ENCODE measurements around the gene GPD1. TPM values are rescaled to one million over a fixed set of nuclear protein-coding genes. Genes with fewer than 3 reads are reported as not detected.

Gene GPD1
- total RNA-seq (2022) = 1.5 and 1.9 TPM in 2 replicates
- Bru-seq, nascent RNA = percentile 30 among the genes with signal in this experiment
- percentile 32 among the genes with signal in this experiment for BruChase-seq, experiment 1, labeled RNA remaining after a 2-hour chase
- percentile 35 among the genes with signal in this experiment for BruChase-seq, experiment 2, labeled RNA remaining after a 6-hour chase
- long read RNA-seq, partial matches to known transcripts = 1 of 9 reads
- long read RNA-seq, other reads (novel, unspliced or antisense) = 6 of 9 reads

DNA sequence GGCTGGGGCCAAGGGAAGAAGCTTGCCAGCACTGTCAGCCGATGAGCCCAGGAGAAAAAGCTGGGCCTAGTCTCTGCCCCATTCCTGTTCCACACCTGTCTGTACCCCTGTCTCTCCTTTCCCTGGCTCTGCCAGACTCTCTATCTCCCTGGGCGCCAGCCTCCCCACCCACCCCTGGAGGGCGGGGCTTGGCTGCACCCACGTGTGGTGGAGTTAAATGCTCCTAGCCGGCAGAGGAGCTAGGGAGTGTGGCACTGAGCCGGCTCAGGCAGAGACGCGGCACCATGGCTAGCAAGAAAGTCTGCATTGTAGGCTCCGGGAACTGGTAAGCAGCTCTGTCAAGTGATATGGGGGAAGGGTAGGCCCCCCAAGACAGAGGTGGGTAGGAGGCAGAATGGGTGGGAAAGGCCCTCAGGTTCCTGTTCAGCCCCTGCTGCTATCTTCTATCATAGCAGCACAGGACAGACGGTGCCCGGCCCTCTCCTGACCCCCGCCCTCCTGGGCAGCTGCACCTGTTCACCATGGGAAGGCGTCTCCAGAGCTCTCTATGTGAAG, at the start of gene GPD1:
Gene GPD1, plus strand, starts transcription at position 242 of the 555 bp plus-strand sequence. Its CDS starts 43 bp downstream, at position 285.
- POLR2A ChIA-PET = interaction anchor here (0.6 to 0.7 kb wide), 2 partner anchors 27 to 33 kb away, joined by 3 to 7 read pairs; no protein-coding TSS in a partner anchor
- BruUV-seq (replicated peaks) = no TSS peak
- TF ChIP-seq, protein P1, sequence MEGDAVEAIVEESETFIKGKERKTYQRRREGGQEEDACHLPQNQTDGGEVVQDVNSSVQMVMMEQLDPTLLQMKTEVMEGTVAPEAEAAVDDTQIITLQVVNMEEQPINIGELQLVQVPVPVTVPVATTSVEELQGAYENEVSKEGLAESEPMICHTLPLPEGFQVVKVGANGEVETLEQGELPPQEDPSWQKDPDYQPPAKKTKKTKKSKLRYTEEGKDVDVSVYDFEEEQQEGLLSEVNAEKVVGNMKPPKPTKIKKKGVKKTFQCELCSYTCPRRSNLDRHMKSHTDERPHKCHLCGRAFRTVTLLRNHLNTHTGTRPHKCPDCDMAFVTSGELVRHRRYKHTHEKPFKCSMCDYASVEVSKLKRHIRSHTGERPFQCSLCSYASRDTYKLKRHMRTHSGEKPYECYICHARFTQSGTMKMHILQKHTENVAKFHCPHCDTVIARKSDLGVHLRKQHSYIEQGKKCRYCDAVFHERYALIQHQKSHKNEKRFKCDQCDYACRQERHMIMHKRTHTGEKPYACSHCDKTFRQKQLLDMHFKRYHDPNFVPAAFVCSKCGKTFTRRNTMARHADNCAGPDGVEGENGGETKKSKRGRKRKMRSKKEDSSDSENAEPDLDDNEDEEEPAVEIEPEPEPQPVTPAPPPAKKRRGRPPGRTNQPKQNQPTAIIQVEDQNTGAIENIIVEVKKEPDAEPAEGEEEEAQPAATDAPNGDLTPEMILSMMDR (IDR thresholded peaks at IDR 0.05; ENCODE audit: insufficient read depth in 1 of 2, low read depth in 1 of 2, low read length in 1 of 2, severe bottlenecking in 1 of 2, unreplicated experiment in 1 of 2) = no peak
- H3K9me3 ChIP-seq = no peaks in the 10 kb centered on the region
- peaks cover 30% of the 10 kb centered on the region for H3K4me1 ChIP-seq
- intact Hi-C loops (cut with micrococcal nuclease; ENCODE audit: unreplicated experiment) = no loop called here
- Mint-ChIP-seq H3K9me3 (ENCODE audit: unreplicated experiment) (no peaks in the 10 kb centered on the region), H3K27me3 (ENCODE audit: insufficient read depth, unreplicated experiment) (no peaks in the 10 kb centered on the region), H3K27ac (ENCODE audit: unreplicated experiment) (peak within 1 kb of the TSS; percentile 35), H3K4me1 (ENCODE audit: low read depth, unreplicated experiment) (peaks cover 19% of the 10 kb centered on the region), H3K4me3 (ENCODE audit: unreplicated experiment) (no peak within 1 kb of the TSS), H3K36me3 (ENCODE audit: insufficient read depth, unreplicated experiment) (peaks cover 35% of the 10 kb centered on the region)
- no peaks in the 10 kb centered on the region for H3K27me3 ChIP-seq (replicated peaks; ENCODE audit: control insufficient read depth, insufficient read depth, low read length)
- H3K36me3 ChIP-seq (ENCODE audit: control insufficient read depth, insufficient read depth, low read length) = peaks cover 7% of the 10 kb centered on the region; the same call in 1 of the 2 replicates
- no peak for DNase-seq
- CTCF ChIA-PET = interaction anchor here (0.6 to 1.3 kb wide), 5 partner anchors 8 to 137 kb away, joined by 3 to 11 read pairs (median 4); partner anchors contain the start of gene COX14
- H3K4me3 ChIP-seq (ENCODE audit: low read depth, low read length) = no peak within 1 kb of the TSS

DNA sequence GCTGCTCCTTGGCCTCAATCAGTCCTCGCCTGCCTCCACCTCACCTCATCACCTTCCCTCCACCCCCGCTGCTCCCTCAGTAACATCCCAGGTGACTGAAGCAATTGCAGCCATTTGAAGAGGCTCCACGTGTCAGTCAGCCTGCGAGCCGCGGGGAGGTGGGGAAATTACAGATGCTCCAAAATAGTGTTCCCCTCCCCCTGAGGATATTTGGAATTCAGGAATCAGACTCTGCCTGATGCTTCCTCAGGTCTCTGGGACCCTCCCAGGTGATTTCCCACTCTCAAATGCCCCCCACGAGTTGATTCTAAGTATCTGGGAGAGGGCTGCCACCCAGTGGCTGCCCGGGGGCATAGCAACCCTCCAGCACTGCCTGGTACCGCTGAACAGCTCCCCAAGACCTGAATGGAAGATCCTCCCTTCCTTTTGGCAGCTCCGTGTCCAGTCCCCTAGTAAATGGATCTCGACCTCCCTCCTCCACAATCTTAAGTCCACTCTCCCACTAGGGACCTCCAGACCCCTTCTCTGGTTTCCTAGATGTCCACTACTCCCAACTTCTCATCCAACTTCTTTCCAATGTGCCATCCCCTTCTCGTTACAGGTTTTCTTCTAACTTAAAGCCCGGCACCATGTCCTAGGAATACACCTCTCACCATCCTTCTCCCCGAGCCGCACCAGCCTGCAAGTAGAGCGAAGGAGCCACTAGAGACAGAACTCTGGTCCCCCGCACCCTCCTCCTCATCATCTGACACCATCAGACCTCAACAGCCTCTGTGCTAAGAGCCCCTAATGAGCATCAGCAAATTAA, 47.8 kb upstream of the GPD1 start:
- ChIA-PET CTCF (interaction anchor here (0.6 to 3.2 kb wide), 30 partner anchors 10 to 227 kb away, joined by 3 to 43 read pairs (median 4); partner anchors contain the start of genes AQP6, CERS5, COX14 and NCKAP5L), POLR2A (interaction anchor here (0.5 to 1.2 kb wide), 3 partner anchors 27 to 1346 kb away, joined by 3 read pairs; partner anchors contain the start of gene RACGAP1)
- Histone ChIP-seq H3K27me3 (replicated peaks; ENCODE audit: control insufficient read depth, insufficient read depth, low read length) (no peaks in the 10 kb centered on the region), H3K36me3 (ENCODE audit: control insufficient read depth, insufficient read depth, low read length) (no peaks in the 10 kb centered on the region), H3K4me3 (ENCODE audit: low read depth, low read length) (peak overlapping the region; percentile 20), H3K4me1 (peaks cover 22% of the 10 kb centered on the region), H3K9me3 (no peaks in the 10 kb centered on the region)
- Mint-ChIP-seq H3K4me1 (ENCODE audit: low read depth, unreplicated experiment) (peaks cover 24% of the 10 kb centered on the region), H3K27ac (ENCODE audit: unreplicated experiment) (peak overlapping the region; percentile 40), H3K9me3 (ENCODE audit: unreplicated experiment) (no peaks in the 10 kb centered on the region), H3K4me3 (ENCODE audit: unreplicated experiment) (peak overlapping the region; percentile 94), H3K27me3 (ENCODE audit: insufficient read depth, unreplicated experiment) (peaks cover 2% of the 10 kb centered on the region), H3K36me3 (ENCODE audit: insufficient read depth, unreplicated experiment) (no peaks in the 10 kb centered on the region)
- BruUV-seq (replicated peaks) = no TSS peak
- TF ChIP-seq, protein P1 (IDR thresholded peaks at IDR 0.05; ENCODE audit: insufficient read depth in 1 of 2, low read depth in 1 of 2, low read length in 1 of 2, severe bottlenecking in 1 of 2, unreplicated experiment in 1 of 2) = peak; percentile 99
- DNase-seq = peak; percentile 75 to 76
- intact Hi-C loops (cut with micrococcal nuclease; ENCODE audit: unreplicated experiment) = loop anchor here (1.0 to 5.0 kb wide), 4 partner anchors 17 to 279 kb away; no protein-coding TSS in a partner anchor

DNA sequence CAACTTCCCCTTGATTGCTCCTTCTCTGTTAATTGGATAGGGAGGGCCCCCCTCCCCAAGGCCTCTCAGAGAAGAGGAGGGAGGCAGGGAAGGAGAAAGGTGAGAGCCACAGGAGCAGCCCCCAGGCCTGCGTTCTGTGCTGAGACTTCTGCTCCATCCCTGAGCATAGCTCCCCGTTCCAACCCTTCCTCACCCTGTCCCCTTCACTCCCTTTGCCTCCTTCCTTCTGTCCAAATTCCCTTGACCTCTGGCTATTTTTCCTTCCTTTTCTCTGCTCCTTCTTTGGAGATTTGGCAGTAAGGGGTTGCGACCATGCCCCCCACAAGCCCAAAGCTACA, 47.2 kb upstream of the GPD1 start:
- peaks cover 21% of the 10 kb centered on the region for H3K4me1 Mint-ChIP-seq (ENCODE audit: low read depth, unreplicated experiment)
- no peaks in the 10 kb centered on the region for H3K27me3 ChIP-seq (replicated peaks; ENCODE audit: control insufficient read depth, insufficient read depth, low read length)
- CTCF ChIA-PET = interaction anchor here (0.6 to 3.2 kb wide), 26 partner anchors 10 to 228 kb away, joined by 3 to 43 read pairs (median 4); partner anchors contain the start of genes AQP6, CERS5, COX14 and NCKAP5L
- no TSS peak for BruUV-seq (replicated peaks)
- H3K9me3 Mint-ChIP-seq (ENCODE audit: unreplicated experiment) = no peaks in the 10 kb centered on the region
- TF ChIP-seq, protein P1 (IDR thresholded peaks at IDR 0.05; ENCODE audit: insufficient read depth in 1 of 2, low read depth in 1 of 2, low read length in 1 of 2, severe bottlenecking in 1 of 2, unreplicated experiment in 1 of 2) = no peak
- H3K36me3 Mint-ChIP-seq (ENCODE audit: insufficient read depth, unreplicated experiment) = no peaks in the 10 kb centered on the region
- H3K27me3 Mint-ChIP-seq (ENCODE audit: insufficient read depth, unreplicated experiment) = peaks cover 2% of the 10 kb centered on the region
- POLR2A ChIA-PET = interaction anchor here (0.5 to 1.2 kb wide), 2 partner anchors 26 to 1346 kb away, joined by 3 read pairs; no protein-coding TSS in a partner anchor
- H3K4me1 ChIP-seq = peaks cover 16% of the 10 kb centered on the region
- intact Hi-C loops (cut with micrococcal nuclease; ENCODE audit: unreplicated experiment) = loop anchor here (1.0 to 5.0 kb wide), 4 partner anchors 17 to 279 kb away; no protein-coding TSS in a partner anchor
- peak overlapping the region; percentile 73 for H3K4me3 ChIP-seq (ENCODE audit: low read depth, low read length)
- no peak overlapping the region for H3K27ac Mint-ChIP-seq (ENCODE audit: unreplicated experiment)
- no peaks in the 10 kb centered on the region for H3K9me3 ChIP-seq
- DNase-seq = no peak
- no peaks in the 10 kb centered on the region for H3K36me3 ChIP-seq (ENCODE audit: control insufficient read depth, insufficient read depth, low read length)
- H3K4me3 Mint-ChIP-seq (ENCODE audit: unreplicated experiment) = peak overlapping the region; percentile 94

Data from Caco-2 (cell line).